HFF-Myc (cell line): ENCODE measurements around the gene HNF1B.

Experiments
- DNase-seq: peaks from one replicate; pipeline ENCODE4 v3.0.0-alpha.2; 2011; ENCODE audit warnings: low read depth; ENCODE audit errors: extremely low read depth
- H3K4me3 ChIP-seq: replicated peaks from 2 replicates; pipeline ENCODE4 v1.5.1; 2011; ENCODE audit warnings: low read depth, mild to moderate bottlenecking, control low read depth, low read length
- TF ChIP-seq, protein P1 (sequence below): IDR thresholded peaks from 2 replicates; pipeline ENCODE4 v1.5.1; 2012; ENCODE audit warnings: mild to moderate bottlenecking, low read depth, low read length, control low read depth; ENCODE audit errors: missing control alignments

HNF1B gene

GRCh38 chr17:37718324-37719048 is 26.4 kb downstream of the HNF1B start:
- no peak overlapping the region for H3K4me3 ChIP-seq
- DNase-seq = no peak
- TF ChIP-seq, protein P1, sequence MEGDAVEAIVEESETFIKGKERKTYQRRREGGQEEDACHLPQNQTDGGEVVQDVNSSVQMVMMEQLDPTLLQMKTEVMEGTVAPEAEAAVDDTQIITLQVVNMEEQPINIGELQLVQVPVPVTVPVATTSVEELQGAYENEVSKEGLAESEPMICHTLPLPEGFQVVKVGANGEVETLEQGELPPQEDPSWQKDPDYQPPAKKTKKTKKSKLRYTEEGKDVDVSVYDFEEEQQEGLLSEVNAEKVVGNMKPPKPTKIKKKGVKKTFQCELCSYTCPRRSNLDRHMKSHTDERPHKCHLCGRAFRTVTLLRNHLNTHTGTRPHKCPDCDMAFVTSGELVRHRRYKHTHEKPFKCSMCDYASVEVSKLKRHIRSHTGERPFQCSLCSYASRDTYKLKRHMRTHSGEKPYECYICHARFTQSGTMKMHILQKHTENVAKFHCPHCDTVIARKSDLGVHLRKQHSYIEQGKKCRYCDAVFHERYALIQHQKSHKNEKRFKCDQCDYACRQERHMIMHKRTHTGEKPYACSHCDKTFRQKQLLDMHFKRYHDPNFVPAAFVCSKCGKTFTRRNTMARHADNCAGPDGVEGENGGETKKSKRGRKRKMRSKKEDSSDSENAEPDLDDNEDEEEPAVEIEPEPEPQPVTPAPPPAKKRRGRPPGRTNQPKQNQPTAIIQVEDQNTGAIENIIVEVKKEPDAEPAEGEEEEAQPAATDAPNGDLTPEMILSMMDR = no peak

DNA sequence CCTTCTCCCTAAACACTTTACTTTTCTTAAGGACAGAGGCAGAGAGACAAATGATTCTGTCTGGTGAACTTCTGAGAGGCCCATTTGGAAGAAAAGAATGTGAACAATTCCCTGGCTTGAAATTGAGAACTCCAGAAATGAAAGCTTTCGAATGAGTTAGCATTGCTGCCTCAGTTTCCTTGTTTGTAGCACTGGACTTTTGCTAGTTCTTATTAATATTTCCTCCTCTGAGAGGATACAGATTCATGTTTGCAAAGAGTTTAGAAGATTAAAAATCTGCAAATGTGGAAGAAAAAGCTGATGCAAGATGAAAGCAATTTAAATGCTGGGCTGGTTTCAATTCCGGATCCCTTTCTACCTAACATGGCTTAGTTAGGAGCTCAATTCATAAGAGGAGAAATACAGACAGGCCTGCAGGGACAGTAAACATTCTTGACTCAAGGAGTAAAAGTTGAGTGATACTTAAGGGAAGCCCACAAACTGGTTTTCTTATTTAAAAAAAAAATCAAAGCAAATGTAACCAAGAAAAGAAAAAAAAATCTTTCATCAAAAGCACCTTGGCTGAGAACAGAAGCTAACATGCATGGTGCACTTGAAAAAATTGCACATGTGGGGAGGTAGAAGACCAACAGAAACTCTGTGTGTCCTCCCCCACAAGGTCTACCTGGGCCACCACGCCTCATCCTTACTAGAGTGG is 27.1 kb downstream of the HNF1B start:
- no peak overlapping the region for H3K4me3 ChIP-seq
- TF ChIP-seq, protein P1 = no peak

GRCh38 chr17:37714897-37715296 is 30.0 kb downstream of the HNF1B start:
- no peak for DNase-seq
- H3K4me3 ChIP-seq = no peak overlapping the region
- TF ChIP-seq, protein P1 = no peak

More for the DNA sequence above, 27.1 kb downstream of the HNF1B start:
- DNase-seq = no peak

- TF ChIP-seq, protein P1 = no peak
- DNase-seq = no peak
- no peak overlapping the region for H3K4me3 ChIP-seq
Measured at GRCh38 chr17:37713624-37714023, 31.2 kb downstream of the HNF1B start.

GRCh38 chr17:37713028-37713431 is 31.8 kb downstream of the HNF1B start:
- TF ChIP-seq, protein P1 = no peak
- no peak for DNase-seq
- H3K4me3 ChIP-seq = no peak overlapping the region

DNA sequence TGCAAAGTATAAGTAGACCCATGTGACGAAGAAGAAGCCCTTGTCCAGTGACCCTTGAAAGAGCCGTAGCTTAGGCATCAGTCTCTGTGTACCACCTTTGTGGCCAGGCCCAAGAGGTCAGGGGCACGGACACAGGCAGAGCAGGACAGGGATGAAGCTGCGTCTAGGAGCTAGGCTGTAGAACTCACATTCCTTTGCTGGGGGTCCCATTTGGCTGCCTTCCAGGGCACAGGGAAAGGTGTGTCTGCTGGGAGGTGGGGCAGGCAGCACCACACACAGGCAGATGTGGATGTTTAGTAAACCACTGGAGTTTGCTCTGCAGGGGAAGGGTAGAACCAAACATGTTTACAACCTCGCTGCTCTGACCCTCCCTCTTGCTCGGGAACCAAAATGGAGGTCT is 33.7 kb downstream of the HNF1B start:
- DNase-seq = no peak
- TF ChIP-seq, protein P1 = no peak
- H3K4me3 ChIP-seq = no peak overlapping the region
